ENCODE results near the gene UCK1. TPM values are rescaled to one million over a fixed set of nuclear protein-coding genes. Genes with fewer than 3 reads are reported as not detected.

Gene UCK1
- total and polyA plus RNA-seq, 2 of the 8 experiments (the other 6 are each of a cell fraction or from before 2014, with no cell fraction given): 35.1 to 42.0 TPM

GRCh38 chr9:131487001-131487400, 44.1 kb downstream of the UCK1 start:
- no peak overlapping the region for H3K4me3 ChIP-seq (ENCODE audit: extremely low read depth in 1 of 4, insufficient read depth in 2 of 4, low read depth in 3 of 4, low read length in 4 of 4)
- DNase-seq (ENCODE audit: low read depth in 1 of 2, low spot score in 2 of 2) (no peak), FAIRE-seq (no peak)
- H2BK12ac ChIP-seq (ENCODE audit: low read depth, low read length): no peak overlapping the region
- no peak overlapping the region for H3K4me2 ChIP-seq (ENCODE audit: insufficient read depth in 1 of 2, low read depth in 2 of 2, low read length in 2 of 2)
- no peaks in the 10 kb centered on the region for H3K9me3 ChIP-seq (ENCODE audit: insufficient read depth in 2 of 2, low read depth in 1 of 2, low read length in 1 of 2)
- no peaks in the 10 kb centered on the region; a peak in 1 of 4 replicates for H3K79me2 ChIP-seq (ENCODE audit: control insufficient read depth in 1 of 2, insufficient read depth in 2 of 2, low read length in 2 of 2)
- no peak overlapping the region for H2AK5ac ChIP-seq (ENCODE audit: low read depth, low read length)
- peaks cover 18% of the 10 kb centered on the region in 2 experiments for H4K20me1 ChIP-seq (replicated peaks in 1 of 2; ENCODE audit: control insufficient read depth in 1 of 2, insufficient read depth in 2 of 2, low read length in 2 of 2)
- H3K27ac ChIP-seq (ENCODE audit: low read depth, low read length): no peak overlapping the region
- H2BK120ac ChIP-seq (replicated peaks; ENCODE audit: low read depth, low read length): no peak overlapping the region
- POLR2A ChIA-PET (ENCODE audit: partially characterized antibody): interaction anchor here (1.1 kb wide), 1 partner anchor 13 kb away, joined by 3 read pairs; no protein-coding TSS in a partner anchor
- H3K4me1 ChIP-seq (replicated peaks in 1 of 4; ENCODE audit: control insufficient read depth in 3 of 4, insufficient read depth in 4 of 4, low read length in 3 of 4): no peaks in the 10 kb centered on the region; a peak in 1 of 7 replicates
- TF ChIP-seq TBP (IDR thresholded peaks at IDR 0.05; ENCODE audit: low read depth, low read length) (no peak), EP300 (IDR thresholded peaks at IDR 0.05; ENCODE audit: borderline replicate concordance in 1 of 2, low read depth in 2 of 2, low read length in 2 of 2) (no peak), CREB1 (IDR thresholded peaks at IDR 0.05) (no peak), YY1 (IDR thresholded peaks at IDR 0.05; ENCODE audit: low read depth, low read length) (no peak), PHF8 (conservative IDR thresholded peaks at IDR 0.05; ENCODE audit: low read depth, low read length) (no peak), HDAC6 (IDR thresholded peaks at IDR 0.05; ENCODE audit: low read depth, low read length) (no peak), SP2 (IDR thresholded peaks at IDR 0.05; ENCODE audit: low read length) (no peak), SP1 (IDR thresholded peaks at IDR 0.05; ENCODE audit: low read depth, low read length) (no peak), SRF (IDR thresholded peaks at IDR 0.05; ENCODE audit: low read depth, low read length) (no peak), CHD2 (IDR thresholded peaks at IDR 0.05; ENCODE audit: low read length) (no peak), GTF2F1 (IDR thresholded peaks at IDR 0.05; ENCODE audit: borderline replicate concordance, low read depth, low read length) (no peak), BCL11A (IDR thresholded peaks at IDR 0.05; ENCODE audit: low read depth in 2 of 2, low read length in 2 of 2) (no peak)
- H2BK20ac ChIP-seq (ENCODE audit: low read length): no peak overlapping the region
- H3K23ac ChIP-seq (ENCODE audit: insufficient read length): no peak overlapping the region
- no peak overlapping the region for H4K91ac ChIP-seq (replicated peaks; ENCODE audit: insufficient read length, low read length)
- no peaks in the 10 kb centered on the region for H3K23me2 ChIP-seq (ENCODE audit: low read depth, low read length)
- H4K8ac ChIP-seq (ENCODE audit: extremely low read depth, insufficient read depth, low read length): no peak overlapping the region
- no peak overlapping the region for H2AFZ ChIP-seq (ENCODE audit: low read length)
- H3K56ac ChIP-seq (replicated peaks; ENCODE audit: insufficient read length, low read depth, low read length): no peak overlapping the region
- no peak overlapping the region for H3K18ac ChIP-seq (ENCODE audit: extremely low read depth, low read length)
- H3K4ac ChIP-seq (replicated peaks; ENCODE audit: insufficient read length, low read depth, low read length): no peak overlapping the region
- no peaks in the 10 kb centered on the region for H3K27me3 ChIP-seq (replicated peaks in 1 of 4; ENCODE audit: control insufficient read depth in 3 of 4, extremely low read depth in 1 of 4, insufficient read depth in 3 of 4, low read length in 3 of 4)
- CTCF ChIA-PET (ENCODE audit: partially characterized antibody): interaction anchor here (1.0 to 1.5 kb wide), 6 partner anchors 8 to 137 kb away, joined by 3 to 8 read pairs (median 6); no protein-coding TSS in a partner anchor
- 92% methylated on average over 8 of the region's 9 CpGs; no CpG with 5 or more reads in 1 of the 2 experiments for WGBS, 2 experiments (ENCODE audit: extremely low coverage in 1 of 2, insufficient coverage in 1 of 2, insufficient read length in 1 of 2, insufficient replicate concordance in 2 of 2, low coverage in 1 of 2, low lambda C conversion rate in 2 of 2, missing lambda C conversion rate in 1 of 2)
- H3K79me1 ChIP-seq (ENCODE audit: low read depth, low read length): peaks cover 6% of the 10 kb centered on the region; the same call in 1 of the 2 replicates
- H2BK5ac ChIP-seq (ENCODE audit: low read depth, low read length): no peak overlapping the region; the same call in 1 of the 2 replicates
- no peak overlapping the region for H2BK15ac ChIP-seq (ENCODE audit: low read length)
- H3K14ac ChIP-seq (ENCODE audit: insufficient read length): no peak overlapping the region
- no peak overlapping the region for H4K5ac ChIP-seq (ENCODE audit: insufficient read length, low read depth, low read length)
- H3K36me3 ChIP-seq (ENCODE audit: control insufficient read depth in 2 of 4, insufficient read depth in 4 of 4, low read length in 3 of 4): peaks cover 77 to 100% (median 97%) of the 10 kb centered on the region in 4 experiments
- no peak overlapping the region for H3K9ac ChIP-seq (replicated peaks in 1 of 4; ENCODE audit: extremely low read depth in 1 of 4, low read depth in 3 of 4, low read length in 3 of 4)

All from H1 (cell line).